AG09319 (cell line): ENCODE measurements around the gene MSN.
"Not testable (repeated sequence)": the region's sequence is repeated elsewhere in the genome, so short reads cannot be mapped to it uniquely, and the experiment has no call there.

Experiments
- DNase-seq: peaks from one replicate; pipeline ENCODE4 v3.0.0-alpha.2; 2010; ENCODE audit warnings: low read depth; ENCODE audit errors: extremely low read depth
- TF ChIP-seq, protein P1 (sequence below): IDR thresholded peaks from 2 replicates; pipeline ENCODE4 v1.5.1; 2011; ENCODE audit warnings: low read depth, mild to moderate bottlenecking, inconsistent platforms, low read length, moderate library complexity

The MSN gene

GRCh38 chrX:65667503-65668376 is at the start of gene MSN:
TSS of gene MSN (plus strand) at chrX:65667654. CDS start at chrX:65667842, 188 bp downstream.
- no peak for DNase-seq
- TF ChIP-seq, protein P1, sequence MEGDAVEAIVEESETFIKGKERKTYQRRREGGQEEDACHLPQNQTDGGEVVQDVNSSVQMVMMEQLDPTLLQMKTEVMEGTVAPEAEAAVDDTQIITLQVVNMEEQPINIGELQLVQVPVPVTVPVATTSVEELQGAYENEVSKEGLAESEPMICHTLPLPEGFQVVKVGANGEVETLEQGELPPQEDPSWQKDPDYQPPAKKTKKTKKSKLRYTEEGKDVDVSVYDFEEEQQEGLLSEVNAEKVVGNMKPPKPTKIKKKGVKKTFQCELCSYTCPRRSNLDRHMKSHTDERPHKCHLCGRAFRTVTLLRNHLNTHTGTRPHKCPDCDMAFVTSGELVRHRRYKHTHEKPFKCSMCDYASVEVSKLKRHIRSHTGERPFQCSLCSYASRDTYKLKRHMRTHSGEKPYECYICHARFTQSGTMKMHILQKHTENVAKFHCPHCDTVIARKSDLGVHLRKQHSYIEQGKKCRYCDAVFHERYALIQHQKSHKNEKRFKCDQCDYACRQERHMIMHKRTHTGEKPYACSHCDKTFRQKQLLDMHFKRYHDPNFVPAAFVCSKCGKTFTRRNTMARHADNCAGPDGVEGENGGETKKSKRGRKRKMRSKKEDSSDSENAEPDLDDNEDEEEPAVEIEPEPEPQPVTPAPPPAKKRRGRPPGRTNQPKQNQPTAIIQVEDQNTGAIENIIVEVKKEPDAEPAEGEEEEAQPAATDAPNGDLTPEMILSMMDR: peak; percentile 18

DNA sequence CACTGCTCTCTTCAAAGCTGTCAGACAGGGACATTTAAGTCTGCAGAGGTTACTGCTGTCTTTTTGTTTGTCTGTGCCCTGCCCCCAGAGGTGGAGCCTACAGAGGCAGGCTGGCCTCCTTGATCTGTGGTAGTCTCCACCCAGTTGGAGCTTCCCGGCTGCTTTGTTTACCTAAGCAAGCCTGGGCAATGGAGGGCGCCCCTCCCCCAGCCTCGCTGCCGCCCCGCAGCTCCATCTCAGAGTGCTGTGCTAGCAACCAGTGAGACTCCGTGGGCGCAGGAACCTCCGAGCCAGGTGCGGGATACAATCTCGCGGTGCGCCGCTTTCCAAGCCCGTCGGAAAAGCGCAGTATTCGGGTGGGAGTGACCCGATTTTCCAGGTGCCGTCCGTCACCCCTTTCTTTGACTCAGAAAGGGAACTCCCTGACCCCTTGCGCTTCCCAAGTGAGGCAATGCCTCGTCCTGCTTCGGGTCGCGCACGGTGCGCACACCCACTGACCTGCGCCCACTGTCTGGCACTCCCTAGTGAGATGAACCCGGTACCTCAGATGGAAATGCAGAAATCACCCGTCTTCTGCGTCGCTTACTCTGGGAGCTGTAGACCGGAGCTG is 47.3 kb upstream of the MSN start:
- DNase-seq: not testable (repeated sequence)

DNA sequence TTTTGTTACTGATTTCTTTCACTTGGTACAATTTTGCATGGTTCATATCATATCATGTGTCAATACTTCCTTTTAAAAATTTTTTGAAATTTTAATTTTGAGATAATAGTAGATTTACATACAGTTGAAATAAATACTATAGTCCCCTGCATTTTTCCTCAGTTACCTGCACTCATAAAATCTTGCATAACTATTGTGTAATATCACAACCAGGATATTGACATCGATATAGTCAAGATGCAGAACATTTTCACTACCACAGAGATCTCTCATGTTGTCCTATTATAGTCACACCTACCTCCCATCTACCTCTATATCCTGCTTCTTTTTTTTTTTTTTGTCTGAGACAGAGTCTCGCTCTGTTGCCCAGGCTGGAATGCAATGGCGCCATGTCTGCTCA is 36.7 kb upstream of the MSN start:
- DNase-seq: no peak
- TF ChIP-seq, protein P1: no peak

DNA sequence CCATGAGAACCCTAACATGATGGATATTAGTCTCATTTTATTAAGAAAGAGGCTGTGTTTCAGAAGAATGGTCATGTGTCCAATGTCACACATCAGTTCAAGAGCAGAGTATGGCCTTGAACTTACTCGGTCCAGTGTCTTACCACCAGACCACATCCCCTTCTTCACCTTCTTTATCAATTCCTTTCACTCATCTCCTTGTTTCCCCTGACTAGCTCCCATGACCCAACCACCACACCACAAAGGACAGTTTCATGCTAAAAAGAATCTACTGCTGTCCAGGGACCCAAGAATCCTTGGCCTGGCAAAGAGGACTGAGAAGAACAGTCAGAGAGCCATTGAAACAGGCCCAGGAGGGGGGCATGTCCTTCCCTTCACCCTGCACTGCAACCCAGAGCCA is 33.6 kb upstream of the MSN start:
- DNase-seq: no peak
- TF ChIP-seq, protein P1: no peak

- DNase-seq: no peak
- TF ChIP-seq, protein P1: no peak
Observed at GRCh38 chrX:65634732-65635131, 32.7 kb upstream of the MSN start.

DNA sequence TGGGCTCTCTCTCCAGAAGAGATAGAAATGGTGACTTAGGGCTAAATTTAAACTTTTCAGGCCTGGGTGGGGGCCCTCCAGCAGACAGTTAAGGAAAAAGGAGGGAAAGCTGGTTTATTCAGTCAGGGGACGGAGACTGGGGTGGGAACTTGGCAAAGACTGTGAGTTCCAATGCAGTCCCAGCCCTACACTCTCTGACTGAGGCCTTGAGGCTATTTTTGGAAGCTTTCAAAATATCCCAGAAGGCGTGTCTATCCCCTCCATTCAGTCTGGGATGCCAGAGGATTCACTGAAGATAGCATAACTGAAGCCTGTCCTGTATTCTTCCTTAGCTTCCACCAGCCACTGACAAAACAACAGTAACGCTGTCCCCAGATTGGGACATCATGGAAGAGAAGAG is 32.1 kb upstream of the MSN start:
- DNase-seq: no peak
- TF ChIP-seq, protein P1: no peak

GRCh38 chrX:65635822-65636221 is 31.6 kb upstream of the MSN start:
- no peak for DNase-seq
- TF ChIP-seq, protein P1: no peak

DNA sequence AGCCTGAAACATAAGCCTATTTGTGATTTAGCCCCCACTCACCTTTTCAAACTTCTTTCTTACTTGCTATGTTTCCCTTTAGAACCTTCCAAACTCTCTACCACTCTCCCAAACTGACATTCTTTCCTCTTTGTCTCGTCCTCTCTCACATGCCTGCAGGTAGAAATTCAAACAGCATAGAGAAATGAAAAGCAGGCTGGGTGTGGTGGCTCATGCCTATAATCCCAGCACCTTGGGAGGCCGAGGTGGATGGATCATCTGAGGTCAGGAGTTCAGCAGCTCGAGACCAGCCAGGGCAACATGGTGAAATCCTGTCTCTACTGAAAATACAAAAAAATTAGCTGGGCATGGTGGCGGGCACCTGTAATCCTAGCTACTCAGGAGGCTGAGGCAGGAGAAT is 31.2 kb upstream of the MSN start:
- not testable (repeated sequence) for DNase-seq
